Osteoblast (primary cell): Measurements from ENCODE around the gene POTED. TPM values are rescaled to one million over a fixed set of nuclear protein-coding genes. Genes with fewer than 3 reads are reported as not detected.
"Not testable (repeated sequence)": the region's sequence is repeated elsewhere in the genome, so short reads cannot be mapped to it uniquely, and the experiment has no call there.

Source experiments
- DNase-seq: peaks from one replicate; pipeline ENCODE4 v3.0.0; 2011; ENCODE audit warnings: low spot score, mixed read lengths; ENCODE audit not compliant: insufficient read length; ENCODE audit errors: missing footprints
- H2AFZ ChIP-seq: 2 replicates; pipeline ENCODE4 v1.6.0; 2011; ENCODE audit warnings: mild to moderate bottlenecking, low read length
- H3K27ac ChIP-seq: 2 replicates; pipeline ENCODE4 v1.5.1; 2011; ENCODE audit warnings: mild to moderate bottlenecking, low read depth, low read length, moderate library complexity
- H3K27me3 ChIP-seq: 2 replicates; pipeline ENCODE4 v1.6.0; 2012; ENCODE audit warnings: mild to moderate bottlenecking, control low read depth, inconsistent platforms, low read length, moderate library complexity; ENCODE audit not compliant: insufficient read depth
- H3K36me3 ChIP-seq: 2 replicates; pipeline ENCODE4 v1.5.1; 2011; ENCODE audit warnings: mild to moderate bottlenecking, low read length, control low read depth, moderate library complexity; ENCODE audit not compliant: insufficient read depth
- H3K4me1 ChIP-seq: 2 replicates; pipeline ENCODE4 v1.5.1; 2011; ENCODE audit warnings: mild to moderate bottlenecking, low read length, control low read depth, moderate library complexity; ENCODE audit not compliant: insufficient read depth
- H3K4me2 ChIP-seq: 2 replicates; pipeline ENCODE4 v1.6.0; 2011; ENCODE audit warnings: mild to moderate bottlenecking, low read length; ENCODE audit not compliant: insufficient read depth
- H3K4me3 ChIP-seq: fragments of 200-600 bp; sonication (generic); 3 replicates; pipeline ENCODE4 v1.5.1; 2012; ENCODE audit warnings: mild to moderate bottlenecking, low read length, inconsistent platforms; ENCODE audit not compliant: insufficient read depth
- H3K79me2 ChIP-seq: 2 replicates; pipeline ENCODE4 v1.6.0; 2012; ENCODE audit warnings: mild to moderate bottlenecking, low read length, control low read depth, inconsistent platforms; ENCODE audit not compliant: insufficient read depth
- H3K9me3 ChIP-seq: 2 replicates; pipeline ENCODE4 v1.5.1; 2011; ENCODE audit warnings: low read depth, low read length, control low read depth
- H4K20me1 ChIP-seq: 2 replicates; pipeline ENCODE4 v1.6.0; 2012; ENCODE audit warnings: mild to moderate bottlenecking, low read length, control low read depth; ENCODE audit not compliant: insufficient read depth
- small RNA-seq: library from RNA; depleted of rRNA; stranded (forward); fragments of <200 nt; gene quantifications from one replicate; pipeline ENCODE3, GENCODE V24; 2012
- total RNA-seq: library from RNA; depleted of rRNA; stranded (reverse); fragments of >200 nt; gene quantifications from 2 replicates; pipeline ENCODE4 v1.2.3, GENCODE V29; 2012

Gene POTED
- not detected in 2 replicates for total RNA-seq

GRCh38 chr21:13609477-13609876, at the start of gene POTED:
Gene POTED, plus strand, starts transcription at chr21:13609777. Its CDS starts 452 bp downstream, at chr21:13610229.
- H2AFZ ChIP-seq, H3K36me3 ChIP-seq, DNase-seq, H3K4me3 ChIP-seq, H3K4me1 ChIP-seq, H4K20me1 ChIP-seq, H3K79me2 ChIP-seq, H3K9me3 ChIP-seq, H3K27me3 ChIP-seq, H3K27ac ChIP-seq, H3K4me2 ChIP-seq: not testable (repeated sequence)

- H3K4me1 ChIP-seq, H4K20me1 ChIP-seq, H3K79me2 ChIP-seq, H3K4me3 ChIP-seq, H3K36me3 ChIP-seq, H3K27me3 ChIP-seq, H2AFZ ChIP-seq, DNase-seq, H3K4me2 ChIP-seq, H3K9me3 ChIP-seq, H3K27ac ChIP-seq: not testable (repeated sequence)
Measured at GRCh38 chr21:13650101-13650500, 40.5 kb downstream of the POTED start.

- DNase-seq, H3K4me3 ChIP-seq, H3K36me3 ChIP-seq, H3K4me1 ChIP-seq, H2AFZ ChIP-seq, H3K9me3 ChIP-seq, H3K4me2 ChIP-seq, H3K27ac ChIP-seq, H3K79me2 ChIP-seq, H3K27me3 ChIP-seq, H4K20me1 ChIP-seq: not testable (repeated sequence)
Measured at GRCh38 chr21:13651746-13652145, 42.2 kb downstream of the POTED start.

Small RNAs within 50 kb of the gene (small RNA-seq; reads per million reads assigned to genes)
- gene AL050303.3, result not detected
- gene MIR3118-1, result not detected
- gene RNU6-286P, result not detected
